Naive thymus-derived CD4-positive, alpha-beta T cell (primary cell): ENCODE measurements around the gene CYBB. TPM values are rescaled to one million over a fixed set of nuclear protein-coding genes. Genes with fewer than 3 reads are reported as not detected.

Experiments
- ATAC-seq: fragments of 150-1000 bp; cut with Tn5 transposase; 2 replicates; pipeline ENCODE4 v1.10.0; 2021; ENCODE audit warnings: mild to moderate bottlenecking, moderate library complexity
- CTCF ChIA-PET: fragments of 350-600 bp; sonication (Branson Sonifier 250); formaldehyde crosslinking; loops from one replicate; lab custom pipeline; 2021; ENCODE audit warnings: antibody characterized with exemption; lab: Charles Lee
- POLR2A ChIA-PET: fragments of 350-600 bp; sonication (Branson Sonifier 250); formaldehyde crosslinking; loops from one replicate; lab custom pipeline; 2021; ENCODE audit warnings: antibody characterized with exemption, inconsistent platforms; lab: Charles Lee
- DNase-seq, 9 donors: peaks; one replicate each; pipeline versions ENCODE4 v3.0.0 to v3.0.0-alpha.2; 2020 to 2022; ENCODE audit warnings: mixed read lengths in 1 of 9
- H3K27ac ChIP-seq: one replicate; pipeline ENCODE4 v1.7.0; 2013; ENCODE audit warnings: mild to moderate bottlenecking, low read depth, low read length, moderate library complexity
- H3K27me3 ChIP-seq, 2 donors: one replicate each; pipeline ENCODE4 v1.7.0; 2013; ENCODE audit warnings: low read length in 2 of 2, mild to moderate bottlenecking in 2 of 2, moderate library complexity in 2 of 2; ENCODE audit not compliant: control insufficient read depth in 2 of 2, insufficient read depth in 2 of 2
- H3K36me3 ChIP-seq, 3 experiments: 1 replicate in 2 of 3; 2 replicates in 1 of 3; pipeline ENCODE4 v1.7.0; 2013; ENCODE audit warnings: low read length in 3 of 3, mild to moderate bottlenecking in 3 of 3, moderate library complexity in 1 of 3; ENCODE audit not compliant: insufficient read depth in 3 of 3, control insufficient read depth in 2 of 3
- H3K4me1 ChIP-seq, 2 donors: one replicate each; pipeline ENCODE4 v1.7.0; 2013; ENCODE audit warnings: low read length in 2 of 2, mild to moderate bottlenecking in 2 of 2, moderate library complexity in 1 of 2; ENCODE audit not compliant: control insufficient read depth in 2 of 2, insufficient read depth in 2 of 2
- H3K4me3 ChIP-seq: 2 replicates; pipeline ENCODE4 v1.7.0; 2013; ENCODE audit warnings: mild to moderate bottlenecking, low read length
- H3K9me3 ChIP-seq, 3 experiments: 1 replicate in 2 of 3; 2 replicates in 1 of 3; pipeline ENCODE4 v1.7.0; 2013; ENCODE audit warnings: low read length in 3 of 3; ENCODE audit not compliant: control insufficient read depth in 2 of 3
- H3K27ac Mint-ChIP-seq, 9 donors: one replicate each; pipeline ENCODE4 v1.8.0; 2020 to 2022; ENCODE audit warnings: mixed read lengths in 9 of 9, mild to moderate bottlenecking in 8 of 9, moderate library complexity in 5 of 9, inconsistent platforms in 2 of 9
- H3K27me3 Mint-ChIP-seq, 5 donors: one replicate each; pipeline ENCODE4 v1.8.0; 2021 to 2022; ENCODE audit warnings: mixed read lengths in 5 of 5, mild to moderate bottlenecking in 1 of 5
- H3K36me3 Mint-ChIP-seq, 5 donors: one replicate each; pipeline ENCODE4 v1.8.0; 2020 to 2022; ENCODE audit warnings: mixed read lengths in 5 of 5, mild to moderate bottlenecking in 3 of 5, inconsistent platforms in 1 of 5
- H3K4me1 Mint-ChIP-seq, 7 donors: one replicate each; pipeline ENCODE4 v1.8.0; 2020 to 2022; ENCODE audit warnings: mixed read lengths in 7 of 7, mild to moderate bottlenecking in 3 of 7, inconsistent platforms in 1 of 7
- H3K4me3 Mint-ChIP-seq, 10 donors: one replicate each; pipeline ENCODE4 v1.8.0; 2020 to 2022; ENCODE audit warnings: mild to moderate bottlenecking in 10 of 10, mixed read lengths in 10 of 10, moderate library complexity in 6 of 10, inconsistent platforms in 2 of 10
- H3K9me3 Mint-ChIP-seq, 11 donors: one replicate each; pipeline ENCODE4 v1.8.0; 2020 to 2022; ENCODE audit warnings: mixed read lengths in 11 of 11, mild to moderate bottlenecking in 4 of 11, inconsistent platforms in 1 of 11, moderate library complexity in 1 of 11
- intact Hi-C, 2 donors: fragments of 100-400 bp; cut with micrococcal nuclease; formaldehyde crosslinking; loops; one replicate each; pipeline ENCODE4 v1.15.1; 2023
- polyA plus RNA-seq, 2 donors: library from polyadenylated mRNA; unstranded; fragments of 300-500 nt; fragmentation: Illumina TruSeq; gene quantifications; one replicate each; pipeline ENCODE4 v1.2.3, GENCODE V29; 2021
- total RNA-seq, 6 experiments: library from RNA in 5 of 6; stranded (reverse) in 5 of 6; gene quantifications; 1 replicate in 5 of 6; 2 replicates in 1 of 6; pipeline ENCODE4 v1.2.3 and lab custom pipeline; 2021 to 2026

The CYBB gene
- total and polyA plus RNA-seq, 7 experiments from 2014 or later, result 0.33 to 223 (median 8.6) TPM; not detected in 1

DNA sequence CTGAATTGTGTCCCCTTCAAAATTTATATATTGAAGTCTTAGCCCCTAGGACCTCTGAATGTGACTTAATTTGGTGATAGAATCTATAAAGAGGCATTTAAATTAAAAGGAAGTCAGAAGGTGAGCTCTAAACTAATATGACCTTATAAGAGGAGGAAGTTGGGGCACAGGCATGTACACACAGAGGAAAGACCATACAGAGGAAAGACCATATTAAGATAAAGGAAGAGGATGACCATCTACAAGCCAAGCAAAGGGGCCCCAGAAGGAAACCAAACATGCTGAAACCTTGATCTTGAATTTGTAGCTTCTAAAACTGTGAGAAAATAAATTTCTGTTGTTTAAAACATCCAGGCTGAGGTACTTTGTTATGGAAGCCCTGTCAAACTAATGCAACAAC is 26.9 kb upstream of the CYBB start:
- Histone ChIP-seq H3K4me3 (peak overlapping the region; percentile 20), H3K36me3 (no peaks in the 10 kb centered on the region), H3K27ac (no peak overlapping the region), H3K27me3 (no peaks in the 10 kb centered on the region), H3K4me1 (peaks cover 37% of the 10 kb centered on the region in 2 donors), H3K9me3 (no peaks in the 10 kb centered on the region)
- H3K27me3 Mint-ChIP-seq, result no peaks in the 10 kb centered on the region
- peak overlapping the region in 2 of 9 donors; percentile 28 to 45 for H3K27ac Mint-ChIP-seq
- H3K36me3 Mint-ChIP-seq, result peaks cover 0 to 11% (median 0%) of the 10 kb centered on the region in 5 donors
- H3K4me1 Mint-ChIP-seq, result peaks cover 0 to 21% (median 6%) of the 10 kb centered on the region in 7 donors
- ChIA-PET CTCF (interaction anchor here (1.6 kb wide), 1 partner anchor 73 kb away, joined by 4 read pairs; no protein-coding TSS in a partner anchor), POLR2A (interaction anchor here (0.6 kb wide), 1 partner anchor 737 kb away, joined by 3 read pairs; no protein-coding TSS in a partner anchor)
- H3K9me3 Mint-ChIP-seq, result peaks cover 0 to 10% (median 0%) of the 10 kb centered on the region in 11 donors
- no peak for DNase-seq
- intact Hi-C loops, result loop anchor here in 1 of 2 donors (5.0 kb wide), 1 partner anchor 34 kb away; no protein-coding TSS in a partner anchor
- no peak for ATAC-seq
- H3K4me3 Mint-ChIP-seq, result peak overlapping the region in 4 of 10 donors; percentile 8 to 39 (median 22)

DNA sequence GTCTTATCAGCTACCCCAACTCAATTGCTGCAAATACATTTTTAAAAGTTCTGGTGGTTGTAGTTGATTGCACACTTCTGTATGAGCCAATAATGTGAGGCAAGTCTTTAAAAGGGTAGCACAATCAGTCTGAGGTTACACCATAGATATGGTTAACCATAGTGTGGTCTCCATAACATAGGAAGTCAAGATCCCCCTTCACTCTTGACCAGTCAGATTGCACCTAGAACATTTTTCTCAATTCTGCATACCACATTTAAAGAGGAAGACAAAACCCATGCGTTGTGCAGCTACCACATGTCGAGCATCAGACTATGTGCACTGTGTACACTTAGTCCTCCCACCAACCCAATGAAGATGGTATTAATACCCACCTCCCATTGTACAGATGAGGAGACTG is 26.5 kb upstream of the CYBB start:
- H3K4me3 Mint-ChIP-seq, result peak overlapping the region in 5 of 10 donors; percentile 11 to 39 (median 31)
- ChIA-PET CTCF (interaction anchor here (1.6 kb wide), 1 partner anchor 73 kb away, joined by 4 read pairs; no protein-coding TSS in a partner anchor), POLR2A (interaction anchor here (0.6 kb wide), 1 partner anchor 736 kb away, joined by 3 read pairs; no protein-coding TSS in a partner anchor)
- Histone ChIP-seq H3K27ac (no peak overlapping the region), H3K4me1 (peaks cover 37% of the 10 kb centered on the region in 2 donors), H3K36me3 (no peaks in the 10 kb centered on the region), H3K4me3 (peak overlapping the region; percentile 20), H3K9me3 (no peaks in the 10 kb centered on the region), H3K27me3 (no peaks in the 10 kb centered on the region)
- ATAC-seq (peak; percentile 58), DNase-seq (no peak)
- peak overlapping the region in 2 of 9 donors; percentile 13 for H3K27ac Mint-ChIP-seq
- peaks cover 0 to 12% (median 0%) of the 10 kb centered on the region in 11 donors for H3K9me3 Mint-ChIP-seq
- no peaks in the 10 kb centered on the region for H3K27me3 Mint-ChIP-seq
- peaks cover 0 to 11% (median 0%) of the 10 kb centered on the region in 5 donors for H3K36me3 Mint-ChIP-seq
- intact Hi-C loops, result loop anchor here in 1 of 2 donors (5.0 kb wide), 1 partner anchor 34 kb away; no protein-coding TSS in a partner anchor
- H3K4me1 Mint-ChIP-seq, result peaks cover 0 to 21% (median 6%) of the 10 kb centered on the region in 7 donors

DNA sequence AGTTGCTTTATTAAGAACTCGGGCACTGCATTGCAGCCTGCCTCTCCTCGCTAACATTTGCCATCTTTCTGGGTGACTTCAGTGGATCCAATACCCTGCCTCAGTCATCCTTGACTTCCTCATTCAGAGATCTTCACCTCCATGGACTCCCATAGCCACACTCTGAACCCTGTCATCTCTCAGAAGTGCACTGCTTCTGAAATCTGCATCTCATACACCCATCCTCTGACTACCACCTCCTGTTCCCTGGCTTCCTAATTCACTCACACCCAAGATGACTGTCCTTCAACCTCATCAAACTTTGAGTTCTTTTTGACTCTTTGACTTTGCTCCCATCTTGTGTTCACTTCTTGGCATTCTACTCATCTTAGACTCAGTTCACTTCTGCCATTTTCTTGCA is 25.3 kb upstream of the CYBB start:
- intact Hi-C loops, result loop anchor here (2.0 to 5.0 kb wide), 2 partner anchors 32 to 33 kb away; no protein-coding TSS in a partner anchor
- H3K27me3 Mint-ChIP-seq, result no peaks in the 10 kb centered on the region
- peaks cover 0 to 13% (median 0%) of the 10 kb centered on the region in 11 donors for H3K9me3 Mint-ChIP-seq
- ChIA-PET POLR2A (no interaction called here), CTCF (no interaction called here)
- no peak overlapping the region for H3K4me3 Mint-ChIP-seq
- peaks cover 37% of the 10 kb centered on the region in 2 donors for H3K4me1 ChIP-seq
- ATAC-seq (peak; percentile 30), DNase-seq (no peak)
- H3K9me3 ChIP-seq, result no peaks in the 10 kb centered on the region
- H3K27me3 ChIP-seq, result no peaks in the 10 kb centered on the region
- H3K27ac Mint-ChIP-seq, result no peak overlapping the region
- peak overlapping the region; percentile 26 for H3K27ac ChIP-seq
- no peaks in the 10 kb centered on the region for H3K36me3 ChIP-seq
- H3K4me1 Mint-ChIP-seq, result peaks cover 0 to 18% (median 6%) of the 10 kb centered on the region in 7 donors
- peak overlapping the region; percentile 25 for H3K4me3 ChIP-seq
- H3K36me3 Mint-ChIP-seq, result peaks cover 0 to 10% (median 0%) of the 10 kb centered on the region in 5 donors

DNA sequence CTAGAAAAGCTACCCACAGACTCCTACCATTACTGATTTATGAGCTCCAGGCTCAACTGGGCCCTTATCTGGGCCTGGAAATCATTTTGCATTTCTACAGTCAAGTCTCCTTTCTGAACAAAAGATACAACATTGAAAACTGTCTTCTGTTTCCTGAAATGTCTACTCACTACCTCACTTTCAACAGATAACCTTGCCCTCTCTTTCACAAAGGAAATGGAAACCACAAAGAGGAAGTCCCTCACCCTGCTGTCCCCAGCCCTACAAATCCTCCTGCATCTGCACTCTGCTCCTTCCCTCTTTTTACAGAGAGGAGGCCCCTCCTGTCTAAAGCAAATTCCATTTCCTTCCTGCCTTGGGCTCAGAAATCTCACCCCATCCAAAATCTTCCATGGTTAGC is 24.8 kb upstream of the CYBB start:
- Histone ChIP-seq H3K9me3 (no peaks in the 10 kb centered on the region), H3K4me1 (peaks cover 37% of the 10 kb centered on the region in 2 donors), H3K4me3 (peak overlapping the region; percentile 25), H3K27ac (peak overlapping the region; percentile 26), H3K27me3 (no peaks in the 10 kb centered on the region), H3K36me3 (no peaks in the 10 kb centered on the region)
- ChIA-PET CTCF (interaction anchor here (1.0 kb wide), 1 partner anchor 70 kb away, joined by 3 read pairs; no protein-coding TSS in a partner anchor), POLR2A (no interaction called here)
- no peak overlapping the region for H3K4me3 Mint-ChIP-seq
- peaks cover 0 to 18% (median 6%) of the 10 kb centered on the region in 7 donors for H3K4me1 Mint-ChIP-seq
- DNase-seq (peak in 6 of 9 donors; percentile 15 to 53 (median 44)), ATAC-seq (peak; percentile 91)
- H3K27me3 Mint-ChIP-seq, result no peaks in the 10 kb centered on the region
- intact Hi-C loops, result loop anchor here (1.0 to 5.0 kb wide), 4 partner anchors 10 to 572 kb away; partner anchors contain the start of gene RPGR (in 1 of the 2)
- H3K27ac Mint-ChIP-seq, result no peak overlapping the region
- H3K36me3 Mint-ChIP-seq, result peaks cover 0 to 10% (median 0%) of the 10 kb centered on the region in 5 donors
- peaks cover 0 to 13% (median 0%) of the 10 kb centered on the region in 11 donors for H3K9me3 Mint-ChIP-seq

DNA sequence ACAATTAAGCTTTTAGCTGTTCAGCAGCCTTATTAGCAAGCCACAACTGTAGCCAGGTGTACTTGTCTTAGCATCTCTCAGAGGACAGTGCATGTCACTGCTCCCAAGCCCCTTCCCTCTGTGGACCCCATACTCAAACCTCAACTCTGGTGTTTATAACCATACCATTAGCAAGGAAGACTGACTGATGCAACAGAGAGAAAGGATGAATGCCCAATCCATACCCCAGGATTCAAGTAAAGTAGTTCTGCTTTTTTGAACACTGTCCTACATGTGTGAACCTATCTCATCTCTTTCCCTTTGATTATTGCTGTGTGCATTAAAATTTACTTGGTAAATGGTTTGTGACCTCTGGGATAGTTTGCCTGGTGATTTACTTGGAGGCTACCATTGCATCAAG is 22.8 kb upstream of the CYBB start:
- no peaks in the 10 kb centered on the region for H3K9me3 ChIP-seq
- no peak for ATAC-seq
- H3K4me1 Mint-ChIP-seq, result peaks cover 0 to 21% (median 6%) of the 10 kb centered on the region in 7 donors
- H3K36me3 Mint-ChIP-seq, result peaks cover 0 to 10% (median 0%) of the 10 kb centered on the region in 5 donors
- peak overlapping the region in 2 of 10 donors; percentile 7 to 14 for H3K4me3 Mint-ChIP-seq
- peaks cover 36 to 37% of the 10 kb centered on the region in 2 donors for H3K4me1 ChIP-seq
- H3K9me3 Mint-ChIP-seq, result peaks cover 0 to 8% (median 0%) of the 10 kb centered on the region in 11 donors
- DNase-seq, result no peak
- no peak overlapping the region for H3K4me3 ChIP-seq
- H3K27ac ChIP-seq, result no peak overlapping the region
- no peaks in the 10 kb centered on the region for H3K27me3 ChIP-seq
- H3K36me3 ChIP-seq, result no peaks in the 10 kb centered on the region
- no peaks in the 10 kb centered on the region for H3K27me3 Mint-ChIP-seq
- intact Hi-C loops, result loop anchor here in 1 of 2 donors (5.0 kb wide), 1 partner anchor 570 kb away; the partner anchor contains the start of gene RPGR
- CTCF ChIA-PET, result interaction anchor here (1.3 to 2.0 kb wide), 2 partner anchors 11 to 68 kb away, joined by 3 to 6 read pairs; no protein-coding TSS in a partner anchor
- H3K27ac Mint-ChIP-seq, result peak overlapping the region in 3 of 9 donors; percentile 32 to 45 (median 33)
- POLR2A ChIA-PET, result no interaction called here

DNA sequence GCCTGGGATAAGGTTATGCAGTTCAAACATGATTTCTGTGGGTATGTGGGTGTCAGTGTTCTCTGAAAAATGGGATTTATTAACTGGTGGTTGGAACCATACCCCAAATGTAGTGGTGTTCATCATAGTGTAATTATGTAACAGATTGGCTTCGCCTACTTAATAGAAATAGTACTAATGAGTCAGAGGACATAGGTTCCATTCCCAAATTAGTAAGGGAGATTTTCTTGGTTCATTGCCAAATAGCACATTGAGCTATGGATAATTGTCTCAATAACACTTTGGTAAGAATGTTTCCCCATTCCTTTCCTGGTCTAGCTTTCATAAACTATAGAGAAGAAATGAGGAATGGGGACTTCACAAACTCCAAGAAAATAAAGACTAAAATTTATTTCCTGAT is 20.5 kb upstream of the CYBB start:
- intact Hi-C loops, result loop anchor here in 1 of 2 donors (5.0 kb wide), 1 partner anchor 568 kb away; the partner anchor contains the start of gene RPGR
- POLR2A ChIA-PET, result no interaction called here
- no peak for ATAC-seq

More for the DNA sequence above, 20.5 kb upstream of the CYBB start:
- CTCF ChIA-PET, result no interaction called here
- H3K36me3 ChIP-seq, result no peaks in the 10 kb centered on the region
- Mint-ChIP-seq H3K9me3 (peaks cover 0 to 8% (median 0%) of the 10 kb centered on the region in 11 donors), H3K27me3 (no peaks in the 10 kb centered on the region), H3K4me1 (peaks cover 11 to 18% (median 14%) of the 10 kb centered on the region in 7 donors), H3K27ac (no peak overlapping the region), H3K36me3 (peaks cover 0 to 5% (median 0%) of the 10 kb centered on the region in 5 donors), H3K4me3 (no peak overlapping the region)
- no peak overlapping the region for H3K27ac ChIP-seq
- no peak for DNase-seq
- H3K27me3 ChIP-seq, result no peaks in the 10 kb centered on the region
- H3K4me1 ChIP-seq, result peaks cover 14 to 22% of the 10 kb centered on the region in 2 donors
- no peak overlapping the region for H3K4me3 ChIP-seq
- no peaks in the 10 kb centered on the region for H3K9me3 ChIP-seq
